Lower lobe of right lung (tissue), 2 donors: ENCODE measurements around the gene STMP1. TPM values are rescaled to one million over a fixed set of nuclear protein-coding genes. Genes with fewer than 3 reads are reported as not detected.
"Not testable (repeated sequence)": the region's sequence is repeated elsewhere in the genome, so short reads cannot be mapped to it uniquely, and the experiment has no call there.

Source experiments
- ATAC-seq, 2 donors: fragments of 200-7000 bp; cut with Tn5 transposase; one replicate each; pipeline ENCODE4 v1.9.1; 2020 to 2022; ENCODE audit warnings: mild to moderate bottlenecking in 2 of 2, moderate library complexity in 2 of 2
- DNase-seq: peaks from one replicate; pipeline ENCODE4 v3.0.0-alpha.2; 2020
- H3K27ac ChIP-seq: fragments of 200-600 bp; one replicate; pipeline ENCODE4 v1.8.0; 2022
- H3K27me3 ChIP-seq: fragments of 200-600 bp; one replicate; pipeline ENCODE4 v1.8.0; 2022; ENCODE audit warnings: low read depth
- H3K36me3 ChIP-seq: fragments of 200-600 bp; one replicate; pipeline ENCODE4 v1.8.0; 2022; ENCODE audit warnings: mild to moderate bottlenecking
- H3K4me1 ChIP-seq: fragments of 200-600 bp; one replicate; pipeline ENCODE4 v1.8.0; 2022
- H3K4me3 ChIP-seq: fragments of 200-600 bp; one replicate; pipeline ENCODE4 v1.8.0; 2022; ENCODE audit warnings: mild to moderate bottlenecking
- H3K9me3 ChIP-seq: fragments of 200-600 bp; one replicate; pipeline ENCODE4 v1.8.0; 2022
- intact Hi-C: fragments of 100-400 bp; cut with DNase I; formaldehyde crosslinking; loops from one replicate; pipeline ENCODE4 v1.11.0; 2022
- total RNA-seq: library from RNA; stranded (reverse); fragmentation: NEBNext Ultra II Directional; extraction: Animal tissue kit (Norgen Biotek cat#: 25700); gene quantifications from one replicate; pipeline ENCODE4 v1.2.1, GENCODE V29; 2021
- TF ChIP-seq, protein P1 (sequence below): fragments of 200-600 bp; IDR thresholded peaks from one replicate; pipeline ENCODE4 v1.8.0; 2022; ENCODE audit warnings: antibody characterized with exemption, mild to moderate bottlenecking
- donor health status: DM: no; HTN: yes; CAD: no; lungs with severe emphysema.

The STMP1 gene
- total RNA-seq, 1 donor from 2014 or later, result 24.3 TPM

DNA sequence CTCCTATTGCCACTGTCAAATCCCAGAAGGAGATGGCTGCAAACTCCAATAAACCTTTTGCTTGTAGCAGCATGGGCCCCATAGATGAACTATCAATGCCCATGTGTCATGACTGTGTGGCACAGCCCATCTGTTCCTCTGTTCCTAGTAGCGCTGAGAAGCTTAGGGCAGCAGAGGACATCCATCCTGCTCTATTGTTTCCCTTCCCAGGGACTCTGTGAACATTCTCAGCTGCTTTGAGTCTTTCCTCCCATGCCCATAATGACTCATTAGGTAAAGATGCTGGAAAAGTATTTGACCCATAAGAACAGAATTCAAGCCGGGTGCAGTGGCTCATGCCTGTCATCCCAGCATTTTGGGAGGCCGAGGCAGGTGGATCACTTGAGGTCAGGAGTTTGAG, 28.3 kb downstream of the STMP1 start:
- Histone ChIP-seq H3K27me3 (no peaks in the 10 kb centered on the region), H3K9me3 (no peaks in the 10 kb centered on the region), H3K36me3 (peaks cover 10% of the 10 kb centered on the region), H3K27ac (no peak overlapping the region), H3K4me3 (no peak overlapping the region), H3K4me1 (no peaks in the 10 kb centered on the region)
- TF ChIP-seq, protein P1, sequence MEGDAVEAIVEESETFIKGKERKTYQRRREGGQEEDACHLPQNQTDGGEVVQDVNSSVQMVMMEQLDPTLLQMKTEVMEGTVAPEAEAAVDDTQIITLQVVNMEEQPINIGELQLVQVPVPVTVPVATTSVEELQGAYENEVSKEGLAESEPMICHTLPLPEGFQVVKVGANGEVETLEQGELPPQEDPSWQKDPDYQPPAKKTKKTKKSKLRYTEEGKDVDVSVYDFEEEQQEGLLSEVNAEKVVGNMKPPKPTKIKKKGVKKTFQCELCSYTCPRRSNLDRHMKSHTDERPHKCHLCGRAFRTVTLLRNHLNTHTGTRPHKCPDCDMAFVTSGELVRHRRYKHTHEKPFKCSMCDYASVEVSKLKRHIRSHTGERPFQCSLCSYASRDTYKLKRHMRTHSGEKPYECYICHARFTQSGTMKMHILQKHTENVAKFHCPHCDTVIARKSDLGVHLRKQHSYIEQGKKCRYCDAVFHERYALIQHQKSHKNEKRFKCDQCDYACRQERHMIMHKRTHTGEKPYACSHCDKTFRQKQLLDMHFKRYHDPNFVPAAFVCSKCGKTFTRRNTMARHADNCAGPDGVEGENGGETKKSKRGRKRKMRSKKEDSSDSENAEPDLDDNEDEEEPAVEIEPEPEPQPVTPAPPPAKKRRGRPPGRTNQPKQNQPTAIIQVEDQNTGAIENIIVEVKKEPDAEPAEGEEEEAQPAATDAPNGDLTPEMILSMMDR, result no peak
- intact Hi-C loops, result no loop called here
- DNase-seq, result no peak
- no peak for ATAC-seq

DNA sequence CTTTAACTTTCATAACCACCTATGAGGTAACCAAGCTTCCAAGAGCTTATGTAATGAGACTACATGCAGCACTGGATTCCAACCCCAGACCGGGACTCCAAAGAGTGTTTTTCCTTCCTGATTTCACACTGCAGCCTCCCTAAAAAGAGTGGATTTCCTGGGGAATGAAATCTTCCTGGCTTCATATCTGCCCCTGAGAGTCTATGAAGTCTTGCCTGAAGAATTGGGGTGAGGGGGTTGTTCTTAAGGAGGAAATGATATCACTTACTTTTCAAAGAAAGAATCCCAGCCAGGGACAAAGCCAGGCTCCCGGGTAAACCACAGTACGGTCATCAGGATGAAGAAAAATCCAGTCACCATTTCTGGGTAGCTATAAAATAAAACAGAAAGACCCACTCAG, 29.7 kb downstream of the STMP1 start:
- Histone ChIP-seq H3K27me3 (no peaks in the 10 kb centered on the region), H3K4me3 (no peak overlapping the region), H3K36me3 (peaks cover 14% of the 10 kb centered on the region), H3K27ac (no peak overlapping the region), H3K4me1 (no peaks in the 10 kb centered on the region), H3K9me3 (no peaks in the 10 kb centered on the region)
- intact Hi-C loops, result no loop called here
- TF ChIP-seq, protein P1, result no peak
- no peak for DNase-seq
- no peak for ATAC-seq

- H3K9me3 ChIP-seq, H3K4me1 ChIP-seq, H3K4me3 ChIP-seq, DNase-seq, H3K27me3 ChIP-seq, intact Hi-C loops, H3K27ac ChIP-seq, ATAC-seq: not testable (repeated sequence)
- peaks cover 14% of the 10 kb centered on the region for H3K36me3 ChIP-seq
Measured at GRCh38 chr7:135692606-135693005, 30.3 kb downstream of the STMP1 start.

DNA sequence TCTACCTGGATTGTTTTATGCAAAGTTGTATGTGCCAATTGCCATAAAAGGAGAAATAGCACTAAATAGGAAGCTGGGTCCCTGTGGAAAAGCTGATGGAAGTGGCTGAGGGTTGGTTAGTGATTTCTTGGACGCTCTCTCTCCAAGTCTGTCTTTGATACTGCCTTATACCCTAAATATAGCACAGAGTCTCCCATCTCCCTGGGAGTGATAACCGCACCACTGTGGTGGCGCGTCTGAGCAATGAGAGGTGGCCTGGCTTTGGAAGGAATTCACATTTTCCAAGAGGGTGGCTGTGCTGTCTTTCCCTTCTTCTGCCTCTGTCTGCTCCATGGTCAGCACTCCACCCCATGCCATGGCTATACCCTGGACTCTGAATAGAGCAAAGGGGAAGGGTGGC, 31.2 kb downstream of the STMP1 start:
- Histone ChIP-seq H3K9me3 (no peaks in the 10 kb centered on the region), H3K4me1 (no peaks in the 10 kb centered on the region), H3K36me3 (peaks cover 14% of the 10 kb centered on the region), H3K27ac (no peak overlapping the region), H3K4me3 (no peak overlapping the region), H3K27me3 (no peaks in the 10 kb centered on the region)
- DNase-seq (no peak), ATAC-seq (no peak)
- intact Hi-C loops, result no loop called here
- TF ChIP-seq, protein P1, result no peak

GRCh38 chr7:135697276-135698049, 35.1 kb downstream of the STMP1 start:
- Histone ChIP-seq H3K27me3 (no peaks in the 10 kb centered on the region), H3K36me3 (peaks cover 11% of the 10 kb centered on the region), H3K4me3 (no peak overlapping the region), H3K4me1 (no peaks in the 10 kb centered on the region), H3K9me3 (no peaks in the 10 kb centered on the region), H3K27ac (no peak overlapping the region)
- intact Hi-C loops, result no loop called here
- no peak for ATAC-seq
- TF ChIP-seq, protein P1, result no peak
- DNase-seq, result no peak

DNA sequence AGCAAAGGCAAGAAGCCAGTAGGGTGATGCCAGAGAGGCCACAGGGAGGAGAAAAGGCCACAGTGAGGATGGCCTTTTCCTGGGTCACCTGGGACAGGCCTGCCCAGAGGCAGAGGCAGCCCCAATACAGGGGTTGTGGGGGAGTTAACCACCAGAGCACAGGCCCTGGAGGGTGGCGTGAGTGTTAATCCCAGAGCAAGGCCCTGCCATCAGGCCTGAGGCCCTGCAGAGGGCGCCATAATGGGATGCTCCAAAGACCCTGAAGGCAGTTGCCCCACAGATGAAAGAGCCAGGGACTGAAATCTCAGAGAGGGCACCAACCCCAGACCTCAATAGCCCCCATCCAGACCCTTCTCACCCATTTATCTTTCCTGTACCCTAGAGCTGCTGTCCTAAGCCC, 41.8 kb downstream of the STMP1 start:
- DNase-seq, result no peak
- H3K9me3 ChIP-seq, result no peaks in the 10 kb centered on the region
- no peak overlapping the region for H3K27ac ChIP-seq
- no peaks in the 10 kb centered on the region for H3K27me3 ChIP-seq
- H3K4me1 ChIP-seq, result no peaks in the 10 kb centered on the region
- TF ChIP-seq, protein P1, result no peak
- H3K36me3 ChIP-seq, result peaks cover 3% of the 10 kb centered on the region
- H3K4me3 ChIP-seq, result no peak overlapping the region
- intact Hi-C loops, result no loop called here
- no peak for ATAC-seq
